GM13977 (cell line): ENCODE data around the gene AHCYL2.

Experiments
- DNase-seq: peaks from one replicate; pipeline ENCODE4 v3.0.0; 2012; ENCODE audit warnings: low spot score
- CTCF ChIP-seq: IDR thresholded peaks from 2 replicates; pipeline ENCODE4 v1.5.1; 2012; ENCODE audit warnings: mild to moderate bottlenecking, control low read depth; ENCODE audit not compliant: insufficient read depth; ENCODE audit errors: extremely low read depth, missing control alignments
- in situ Hi-C: fragments of 300-500 bp; cut with MboI; formaldehyde crosslinking; loops from one replicate; pipeline ENCODE4 v1.12.0; 2022; ENCODE audit warnings: low sequenced_read_pairs, low pct_unique_long_range_greater_than_20kb, mixed read lengths, inconsistent platforms; ENCODE audit not compliant: unreplicated experiment

Gene AHCYL2

GRCh38 chr7:129270077-129270476 is 45.2 kb downstream of the AHCYL2 start:
- DNase-seq, result no peak
- TF ChIP-seq CTCF, result no peak
- in situ Hi-C loops, result loop anchor here (10.0 kb wide), 1 partner anchor 45 kb away; the partner anchor contains the start of gene AHCYL2

- in situ Hi-C loops, result loop anchor here (10.0 kb wide), 1 partner anchor 47 kb away; the partner anchor contains the start of gene AHCYL2
- peak; percentile 65 for TF ChIP-seq CTCF
- peak; percentile 56 for DNase-seq
Observed at GRCh38 chr7:129271500-129272355, 46.9 kb downstream of the AHCYL2 start.

DNA sequence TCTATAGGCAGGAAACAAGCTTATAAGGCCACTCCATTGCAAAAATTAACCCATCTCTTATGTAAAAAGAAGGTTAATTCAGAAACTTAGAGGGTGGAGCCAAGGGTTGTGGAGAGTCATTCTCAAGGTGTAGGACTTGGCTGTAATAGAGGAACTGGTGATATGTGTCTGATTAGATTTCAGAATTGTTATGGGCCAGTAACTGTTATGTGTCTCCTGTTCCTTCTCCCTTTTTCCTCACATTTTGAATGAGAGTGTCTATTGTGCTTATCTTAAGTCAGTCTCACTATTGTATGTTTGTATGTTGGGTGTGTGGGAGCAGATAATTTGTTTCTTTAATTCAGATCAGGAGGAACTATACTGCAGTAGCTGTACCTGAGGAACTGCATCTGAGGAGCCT is 49.1 kb downstream of the AHCYL2 start:
- in situ Hi-C loops, result loop anchor here (10.0 kb wide), 1 partner anchor 49 kb away; the partner anchor contains the start of gene AHCYL2
- no peak for DNase-seq
- TF ChIP-seq CTCF, result no peak

- no peak for TF ChIP-seq CTCF
- in situ Hi-C loops, result loop anchor here (10.0 kb wide), 1 partner anchor 53 kb away; the partner anchor contains the start of gene AHCYL2
- DNase-seq, result no peak
Observed at GRCh38 chr7:129277629-129278028, 52.8 kb downstream of the AHCYL2 start.

GRCh38 chr7:129278688-129279087 is 53.9 kb downstream of the AHCYL2 start:
- no peak for DNase-seq
- in situ Hi-C loops, result loop anchor here (10.0 kb wide), 1 partner anchor 54 kb away; the partner anchor contains the start of gene AHCYL2
- TF ChIP-seq CTCF, result no peak

- in situ Hi-C loops, result loop anchor here (10.0 kb wide), 1 partner anchor 55 kb away; the partner anchor contains the start of gene AHCYL2
- no peak for TF ChIP-seq CTCF
- DNase-seq, result no peak
Observed at GRCh38 chr7:129279757-129280156, 54.9 kb downstream of the AHCYL2 start.
